ENCODE measurements around the gene CAV3. TPM values are rescaled to one million over a fixed set of nuclear protein-coding genes. Genes with fewer than 3 reads are reported as not detected.

The CAV3 gene
- total RNA-seq, 1 experiment from 2014 or later: 0.24 TPM

DNA sequence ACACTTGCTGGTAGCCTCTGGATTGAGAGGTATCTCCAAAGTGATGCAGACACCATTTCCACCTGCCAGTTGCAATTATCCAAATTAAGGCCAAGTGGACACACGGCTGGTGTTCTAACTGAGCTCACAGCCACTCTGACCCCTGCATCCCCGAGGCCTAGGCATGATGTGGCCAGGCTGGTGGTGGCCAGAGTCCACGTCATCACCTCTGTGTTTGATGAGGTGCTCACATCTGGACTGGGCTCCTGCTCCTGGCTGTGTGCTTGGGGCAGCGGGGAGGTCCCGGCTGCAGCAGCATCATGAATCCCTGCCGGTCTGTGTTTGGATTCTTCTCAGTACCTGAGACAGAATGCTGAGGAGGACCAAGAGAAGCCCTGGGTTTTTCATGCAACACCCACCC is 30.9 kb downstream of the CAV3 start:
- H3K4me2 ChIP-seq: no peak overlapping the region
- H3K36me3 ChIP-seq (ENCODE audit: low read depth): no peaks in the 10 kb centered on the region
- DNase-seq: no peak
- ChIA-PET CTCF (no interaction called here), POLR2A (ENCODE audit: unreplicated experiment) (no interaction called here)
- H3K4me1 ChIP-seq (replicated peaks; ENCODE audit: insufficient read depth): peaks cover 5% of the 10 kb centered on the region; the same call in 1 of the 2 replicates
- no peaks in the 10 kb centered on the region for H3K9me2 ChIP-seq (ENCODE audit: insufficient read depth)
- H3K4me3 ChIP-seq: no peak overlapping the region
- no peaks in the 10 kb centered on the region for H3K9me3 ChIP-seq (ENCODE audit: insufficient read depth, low read depth)
- BruUV-seq (replicated peaks): no TSS peak
- no peaks in the 10 kb centered on the region for H4K20me1 ChIP-seq (ENCODE audit: insufficient read depth)
- H2AFZ ChIP-seq: no peak overlapping the region
- H3K79me2 ChIP-seq (ENCODE audit: low read depth): no peaks in the 10 kb centered on the region
- no peaks in the 10 kb centered on the region for H3F3A ChIP-seq (ENCODE audit: insufficient read depth, low read depth)
- H3K27ac ChIP-seq: no peak overlapping the region
- H3K27me3 ChIP-seq (ENCODE audit: insufficient read depth, low read depth): no peaks in the 10 kb centered on the region
- TF ChIP-seq, protein P1, sequence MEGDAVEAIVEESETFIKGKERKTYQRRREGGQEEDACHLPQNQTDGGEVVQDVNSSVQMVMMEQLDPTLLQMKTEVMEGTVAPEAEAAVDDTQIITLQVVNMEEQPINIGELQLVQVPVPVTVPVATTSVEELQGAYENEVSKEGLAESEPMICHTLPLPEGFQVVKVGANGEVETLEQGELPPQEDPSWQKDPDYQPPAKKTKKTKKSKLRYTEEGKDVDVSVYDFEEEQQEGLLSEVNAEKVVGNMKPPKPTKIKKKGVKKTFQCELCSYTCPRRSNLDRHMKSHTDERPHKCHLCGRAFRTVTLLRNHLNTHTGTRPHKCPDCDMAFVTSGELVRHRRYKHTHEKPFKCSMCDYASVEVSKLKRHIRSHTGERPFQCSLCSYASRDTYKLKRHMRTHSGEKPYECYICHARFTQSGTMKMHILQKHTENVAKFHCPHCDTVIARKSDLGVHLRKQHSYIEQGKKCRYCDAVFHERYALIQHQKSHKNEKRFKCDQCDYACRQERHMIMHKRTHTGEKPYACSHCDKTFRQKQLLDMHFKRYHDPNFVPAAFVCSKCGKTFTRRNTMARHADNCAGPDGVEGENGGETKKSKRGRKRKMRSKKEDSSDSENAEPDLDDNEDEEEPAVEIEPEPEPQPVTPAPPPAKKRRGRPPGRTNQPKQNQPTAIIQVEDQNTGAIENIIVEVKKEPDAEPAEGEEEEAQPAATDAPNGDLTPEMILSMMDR (conservative IDR thresholded peaks at IDR 0.05): no peak
- no peak for TF ChIP-seq EZH2 (IDR thresholded peaks at IDR 0.05; ENCODE audit: low read depth)
- intact Hi-C loops (cut with micrococcal nuclease; ENCODE audit: unreplicated experiment): no loop called here

GRCh38 chr3:8765528-8765927 is 31.9 kb downstream of the CAV3 start:
- ChIA-PET POLR2A (ENCODE audit: unreplicated experiment) (no interaction called here), CTCF (no interaction called here)
- no TSS peak for BruUV-seq (replicated peaks)

DNA sequence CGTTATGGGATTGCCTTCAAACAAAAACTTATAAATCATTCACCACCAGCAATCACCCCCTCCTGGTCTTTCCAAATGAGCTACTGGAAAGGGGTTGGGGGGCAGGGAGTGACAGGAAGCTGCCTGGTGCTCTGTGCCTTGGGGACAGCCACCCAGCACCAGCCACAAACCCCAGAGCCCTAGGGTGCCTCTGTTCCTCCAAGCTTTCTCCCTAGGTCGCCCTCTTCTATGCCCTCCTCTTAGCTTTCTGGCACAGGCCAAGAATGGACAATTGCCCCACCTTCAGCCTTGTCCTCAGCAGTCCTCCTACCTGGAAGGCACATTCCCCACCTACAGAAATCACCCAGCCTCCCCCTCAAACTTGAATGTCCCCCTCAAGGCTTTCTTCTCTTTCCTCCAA is 32.5 kb downstream of the CAV3 start:
- Histone ChIP-seq H3K79me2 (ENCODE audit: low read depth) (no peaks in the 10 kb centered on the region), H3K4me3 (no peak overlapping the region), H3K27me3 (ENCODE audit: insufficient read depth, low read depth) (no peaks in the 10 kb centered on the region), H3K4me2 (no peak overlapping the region), H3F3A (ENCODE audit: insufficient read depth, low read depth) (no peaks in the 10 kb centered on the region), H4K20me1 (ENCODE audit: insufficient read depth) (no peaks in the 10 kb centered on the region), H2AFZ (no peak overlapping the region), H3K9me3 (ENCODE audit: insufficient read depth, low read depth) (no peaks in the 10 kb centered on the region), H3K9me2 (ENCODE audit: insufficient read depth) (no peaks in the 10 kb centered on the region), H3K36me3 (ENCODE audit: low read depth) (no peaks in the 10 kb centered on the region), H3K4me1 (replicated peaks; ENCODE audit: insufficient read depth) (peaks cover 9% of the 10 kb centered on the region; the same call in 1 of the 2 replicates), H3K27ac (no peak overlapping the region)
- ChIA-PET CTCF (no interaction called here), POLR2A (ENCODE audit: unreplicated experiment) (no interaction called here)
- BruUV-seq (replicated peaks): no TSS peak
- intact Hi-C loops (cut with micrococcal nuclease; ENCODE audit: unreplicated experiment): loop anchor here (5.0 kb wide), 1 partner anchor 301 kb away; no protein-coding TSS in a partner anchor
- TF ChIP-seq, protein P1 (conservative IDR thresholded peaks at IDR 0.05): no peak
- TF ChIP-seq EZH2 (IDR thresholded peaks at IDR 0.05; ENCODE audit: low read depth): no peak
- no peak for DNase-seq

More at GRCh38 chr3:8765528-8765927, 31.9 kb downstream of the CAV3 start:
- no peaks in the 10 kb centered on the region for H3K9me2 ChIP-seq (ENCODE audit: insufficient read depth)
- H3K27ac ChIP-seq: no peak overlapping the region
- H3F3A ChIP-seq (ENCODE audit: insufficient read depth, low read depth): no peaks in the 10 kb centered on the region
- H3K4me3 ChIP-seq: no peak overlapping the region
- H3K79me2 ChIP-seq (ENCODE audit: low read depth): no peaks in the 10 kb centered on the region
- DNase-seq: no peak
- TF ChIP-seq EZH2 (IDR thresholded peaks at IDR 0.05; ENCODE audit: low read depth): no peak
- TF ChIP-seq, protein P1 (conservative IDR thresholded peaks at IDR 0.05): no peak
- H4K20me1 ChIP-seq (ENCODE audit: insufficient read depth): no peaks in the 10 kb centered on the region
- no peak overlapping the region for H3K4me2 ChIP-seq
- peaks cover 9% of the 10 kb centered on the region; the same call in 1 of the 2 replicates for H3K4me1 ChIP-seq (replicated peaks; ENCODE audit: insufficient read depth)
- no peak overlapping the region for H2AFZ ChIP-seq
- intact Hi-C loops (cut with micrococcal nuclease; ENCODE audit: unreplicated experiment): loop anchor here (5.0 kb wide), 1 partner anchor 302 kb away; no protein-coding TSS in a partner anchor
- no peaks in the 10 kb centered on the region for H3K36me3 ChIP-seq (ENCODE audit: low read depth)
- H3K27me3 ChIP-seq (ENCODE audit: insufficient read depth, low read depth): no peaks in the 10 kb centered on the region
- H3K9me3 ChIP-seq (ENCODE audit: insufficient read depth, low read depth): no peaks in the 10 kb centered on the region
